ENCODE results near the gene LAPTM5. TPM values are rescaled to one million over a fixed set of nuclear protein-coding genes. Genes with fewer than 3 reads are reported as not detected.

LAPTM5 gene
- total RNA-seq, 4 donors from 2014 or later, result 25.3 to 97.3 (median 46.4) TPM

Small RNA genes lying within 50 kb of the gene (microRNA-seq; reads per million reads assigned to microRNA genes)
- gene MIR4420, result not detected

Small RNA genes lying within 50 kb of the gene (small RNA-seq; reads per million reads assigned to genes)
- not detected for gene MIR4420

Other genes with a start within 250 kb of the LAPTM5 start
- gene MATN1, start 34.2 kb downstream of the LAPTM5 start, total RNA-seq, result 1 to 10 TPM in 1 of 4 donors, under 1 TPM in 1, not detected in 2; 0.45 to 3.0 TPM
- 10 to 100 TPM; 13.2 to 19.5 (median 15.9) TPM for gene SDC3, start 151.0 kb upstream of the LAPTM5 start, total RNA-seq

Measured in thyroid gland (tissue), 4 donors.